SK-N-MC (cell line): ENCODE results near the gene DIPK1C.

Experiments used
- EZH2 ChIP-seq: fragments of 200-600 bp; sonication (generic); IDR thresholded peaks from one replicate; pipeline ENCODE4 v1.6.1; 2017; ENCODE audit warnings: antibody characterized with exemption
- POLR2AphosphoS5 ChIP-seq: IDR thresholded peaks from 2 replicates; pipeline ENCODE4 v1.6.1; 2012; ENCODE audit warnings: mild to moderate bottlenecking, low read depth, low read length, borderline replicate concordance

DNA sequence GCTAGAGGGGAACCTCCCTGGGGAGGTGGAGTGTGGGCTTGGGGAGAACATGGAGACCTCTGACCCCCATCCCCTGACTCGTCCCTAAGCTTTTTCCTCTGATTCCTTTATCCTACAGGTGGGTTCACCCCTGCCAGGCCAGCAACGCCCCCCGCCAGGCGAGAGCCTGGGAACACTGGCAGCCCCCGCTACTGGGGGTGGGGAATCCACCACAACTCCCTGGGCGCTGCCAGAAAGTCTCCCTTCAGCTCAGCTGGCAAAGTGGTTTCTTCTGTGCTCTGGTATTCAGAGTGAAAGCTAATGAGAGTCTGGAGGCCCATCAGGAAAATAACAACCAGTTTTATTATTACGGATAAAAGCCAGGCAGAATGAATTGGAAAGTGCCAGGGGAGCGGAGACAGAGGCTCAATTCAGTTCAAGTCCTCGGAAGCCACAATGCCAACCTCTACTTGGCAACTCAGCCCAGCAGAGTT is 2.8 kb downstream of the DIPK1C start:
- no peak for TF ChIP-seq POLR2AphosphoS5
- TF ChIP-seq EZH2 = no peak
